ENCODE measurements around the gene PCSK9.
"Not testable (repeated sequence)": the region's sequence is repeated elsewhere in the genome, so short reads cannot be mapped to it uniquely, and the experiment has no call there.

PCSK9 gene

GRCh38 chr1:55021942-55022546, 17.3 kb upstream of the PCSK9 start:
- TF ChIP-seq, protein P1, sequence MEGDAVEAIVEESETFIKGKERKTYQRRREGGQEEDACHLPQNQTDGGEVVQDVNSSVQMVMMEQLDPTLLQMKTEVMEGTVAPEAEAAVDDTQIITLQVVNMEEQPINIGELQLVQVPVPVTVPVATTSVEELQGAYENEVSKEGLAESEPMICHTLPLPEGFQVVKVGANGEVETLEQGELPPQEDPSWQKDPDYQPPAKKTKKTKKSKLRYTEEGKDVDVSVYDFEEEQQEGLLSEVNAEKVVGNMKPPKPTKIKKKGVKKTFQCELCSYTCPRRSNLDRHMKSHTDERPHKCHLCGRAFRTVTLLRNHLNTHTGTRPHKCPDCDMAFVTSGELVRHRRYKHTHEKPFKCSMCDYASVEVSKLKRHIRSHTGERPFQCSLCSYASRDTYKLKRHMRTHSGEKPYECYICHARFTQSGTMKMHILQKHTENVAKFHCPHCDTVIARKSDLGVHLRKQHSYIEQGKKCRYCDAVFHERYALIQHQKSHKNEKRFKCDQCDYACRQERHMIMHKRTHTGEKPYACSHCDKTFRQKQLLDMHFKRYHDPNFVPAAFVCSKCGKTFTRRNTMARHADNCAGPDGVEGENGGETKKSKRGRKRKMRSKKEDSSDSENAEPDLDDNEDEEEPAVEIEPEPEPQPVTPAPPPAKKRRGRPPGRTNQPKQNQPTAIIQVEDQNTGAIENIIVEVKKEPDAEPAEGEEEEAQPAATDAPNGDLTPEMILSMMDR (IDR thresholded peaks at IDR 0.05; ENCODE audit: low read depth, low read length): peak; percentile 98
- Histone ChIP-seq H3K27ac (0 out of 2 replicates have a peak overlapping the region, but pooled peaks have one; percentile 10), H3K36me3 (no peaks in the 10 kb centered on the region), H3K9me3 (ENCODE audit: severe bottlenecking) (no peaks in the 10 kb centered on the region), H3K27me3 (ENCODE audit: insufficient read depth, low read depth, severe bottlenecking) (no peaks in the 10 kb centered on the region), H3K4me3 (ENCODE audit: low read depth, low read length) (no peak overlapping the region)
- peak; percentile 92 for DNase-seq

GRCh38 chr1:55024163-55024562, 15.2 kb upstream of the PCSK9 start:
- not testable (repeated sequence) for H3K4me3 ChIP-seq (ENCODE audit: low read depth, low read length); H3K9me3 ChIP-seq (ENCODE audit: severe bottlenecking); H3K27ac ChIP-seq; H3K36me3 ChIP-seq; H3K27me3 ChIP-seq (ENCODE audit: insufficient read depth, low read depth, severe bottlenecking)
- DNase-seq: peak; percentile 67

DNA sequence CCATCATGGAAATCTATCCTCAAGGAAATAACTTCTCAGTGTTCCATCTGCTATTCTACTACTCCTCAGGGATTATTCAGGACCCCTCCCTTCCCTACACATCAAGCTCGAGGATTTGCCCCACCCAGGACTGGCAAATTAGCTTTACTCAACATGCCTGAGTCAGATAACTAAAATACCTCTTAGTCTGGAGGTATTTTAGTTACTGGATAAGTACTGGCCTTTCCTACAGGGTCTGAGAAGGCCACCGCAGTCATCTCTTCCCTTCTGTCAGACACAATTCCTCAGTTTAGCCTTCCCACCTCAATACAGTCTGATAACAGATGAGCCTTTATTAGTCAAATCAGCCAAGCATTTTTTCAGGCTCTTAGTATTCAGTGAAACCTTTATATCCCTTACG, 12.7 kb upstream of the PCSK9 start:
- H3K4me3 ChIP-seq (ENCODE audit: low read depth, low read length); H3K9me3 ChIP-seq (ENCODE audit: severe bottlenecking); H3K36me3 ChIP-seq; H3K27ac ChIP-seq; DNase-seq; H3K27me3 ChIP-seq (ENCODE audit: insufficient read depth, low read depth, severe bottlenecking): not testable (repeated sequence)

DNA sequence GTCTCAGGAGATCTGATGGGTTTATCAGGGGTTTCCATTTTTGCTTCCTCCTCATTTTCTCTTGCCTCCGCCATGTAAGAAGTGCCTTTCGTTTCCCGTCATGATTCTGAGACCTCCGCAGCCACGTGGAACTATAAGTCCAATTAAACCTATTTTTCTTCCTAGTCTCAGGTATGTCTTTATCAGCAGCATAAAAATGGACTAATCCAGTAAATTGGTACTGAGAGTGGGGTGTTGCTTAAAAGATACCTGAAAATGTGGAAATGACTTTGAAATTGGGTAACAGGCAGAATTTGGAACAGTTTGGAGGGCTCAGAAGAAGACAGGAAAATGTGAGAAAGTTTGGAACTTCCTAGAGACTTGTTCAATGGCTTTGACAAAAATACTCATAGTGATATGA, 8.2 kb upstream of the PCSK9 start:
- H3K9me3 ChIP-seq (ENCODE audit: severe bottlenecking); H3K36me3 ChIP-seq; H3K27me3 ChIP-seq (ENCODE audit: insufficient read depth, low read depth, severe bottlenecking); H3K4me3 ChIP-seq (ENCODE audit: low read depth, low read length); H3K27ac ChIP-seq; DNase-seq: not testable (repeated sequence)

GRCh38 chr1:55033265-55033614, 6.1 kb upstream of the PCSK9 start:
- TF ChIP-seq, protein P1 (IDR thresholded peaks at IDR 0.05; ENCODE audit: low read depth, low read length): no peak
- Histone ChIP-seq H3K27me3 (ENCODE audit: insufficient read depth, low read depth, severe bottlenecking) (no peaks in the 10 kb centered on the region), H3K36me3 (no peaks in the 10 kb centered on the region), H3K27ac (no peak overlapping the region), H3K4me3 (ENCODE audit: low read depth, low read length) (no peak overlapping the region), H3K9me3 (ENCODE audit: severe bottlenecking) (no peaks in the 10 kb centered on the region)
- DNase-seq: no peak

GRCh38 chr1:55034476-55035133, 4.7 kb upstream of the PCSK9 start:
- Histone ChIP-seq H3K27ac (no peak overlapping the region), H3K27me3 (ENCODE audit: insufficient read depth, low read depth, severe bottlenecking) (no peaks in the 10 kb centered on the region), H3K4me3 (ENCODE audit: low read depth, low read length) (no peak overlapping the region), H3K9me3 (ENCODE audit: severe bottlenecking) (peaks cover 2% of the 10 kb centered on the region), H3K36me3 (no peaks in the 10 kb centered on the region)
- no peak for DNase-seq
- TF ChIP-seq, protein P1 (IDR thresholded peaks at IDR 0.05; ENCODE audit: low read depth, low read length): no peak

GRCh38 chr1:55035904-55036303, 3.4 kb upstream of the PCSK9 start:
- peaks cover 2% of the 10 kb centered on the region for H3K9me3 ChIP-seq (ENCODE audit: severe bottlenecking)
- no peak overlapping the region for H3K4me3 ChIP-seq (ENCODE audit: low read depth, low read length)
- DNase-seq: no peak
- H3K27ac ChIP-seq: no peak overlapping the region
- H3K27me3 ChIP-seq (ENCODE audit: insufficient read depth, low read depth, severe bottlenecking): no peaks in the 10 kb centered on the region
- H3K36me3 ChIP-seq: no peaks in the 10 kb centered on the region
- TF ChIP-seq, protein P1 (IDR thresholded peaks at IDR 0.05; ENCODE audit: low read depth, low read length): no peak

Data from WERI-Rb-1 (cell line).